Bronchial epithelial cell (primary cell): ENCODE data around the gene ADAMTS17. TPM values are rescaled to one million over a fixed set of nuclear protein-coding genes. Genes with fewer than 3 reads are reported as not detected.

Experiments
- DNase-seq: peaks from one replicate; pipeline ENCODE4 v3.0.0-alpha.2; 2010; ENCODE audit warnings: low read depth
- FAIRE-seq: peaks from 2 replicates; lab custom pipeline; 2011; peaks lifted over from hg19 to GRCh38; lab: Jason Lieb, UNC
- H3K27me3 ChIP-seq: 2 replicates; pipeline ENCODE4 v1.5.1; 2011; ENCODE audit warnings: low read length; ENCODE audit not compliant: control insufficient read depth, insufficient read depth
- H3K36me3 ChIP-seq: 2 replicates; pipeline ENCODE4 v1.5.1; 2011; ENCODE audit warnings: low read length; ENCODE audit not compliant: control insufficient read depth, insufficient read depth
- H3K4me3 ChIP-seq: 2 replicates; pipeline ENCODE4 v1.5.1; 2011; ENCODE audit warnings: mild to moderate bottlenecking, low read depth, low read length, control low read depth
- CTCF ChIP-seq: IDR thresholded peaks from 2 replicates; pipeline ENCODE4 v1.5.1; 2011; ENCODE audit warnings: mild to moderate bottlenecking, moderate library complexity, low read length, control low read depth, inconsistent platforms; ENCODE audit not compliant: insufficient read depth, severe bottlenecking
- total RNA-seq: library from RNA; depleted of rRNA; stranded (reverse); fragments of >200 nt; gene quantifications from 2 replicates; pipeline ENCODE4 v1.2.1, GENCODE V29; 2014

The ADAMTS17 gene
- total RNA-seq, 1 donor from 2014 or later, result 1.1 TPM

- TF ChIP-seq CTCF, result no peak
- no peak for FAIRE-seq
Measured at GRCh38 chr15:100298257-100298656, 43.5 kb downstream of the ADAMTS17 start.

GRCh38 chr15:100297812-100298211 lies 44.0 kb downstream of the ADAMTS17 start:
- Histone ChIP-seq H3K36me3 (no peaks in the 10 kb centered on the region), H3K27me3 (no peaks in the 10 kb centered on the region), H3K4me3 (no peak overlapping the region)
- FAIRE-seq (no peak), DNase-seq (no peak)
- no peak for TF ChIP-seq CTCF

More at GRCh38 chr15:100298257-100298656, 43.5 kb downstream of the ADAMTS17 start:
- Histone ChIP-seq H3K27me3 (no peaks in the 10 kb centered on the region), H3K36me3 (no peaks in the 10 kb centered on the region), H3K4me3 (no peak overlapping the region)
- no peak for DNase-seq

- DNase-seq (no peak), FAIRE-seq (no peak)
- H3K4me3 ChIP-seq, result no peak overlapping the region
- no peaks in the 10 kb centered on the region for H3K36me3 ChIP-seq
- no peak for TF ChIP-seq CTCF
- no peaks in the 10 kb centered on the region for H3K27me3 ChIP-seq
Measured at GRCh38 chr15:100295939-100296565, 45.7 kb downstream of the ADAMTS17 start.

GRCh38 chr15:100292010-100292409 lies 49.8 kb downstream of the ADAMTS17 start:
- Histone ChIP-seq H3K36me3 (no peaks in the 10 kb centered on the region), H3K27me3 (no peaks in the 10 kb centered on the region), H3K4me3 (no peak overlapping the region)
- no peak for FAIRE-seq
- no peak for DNase-seq
- no peak for TF ChIP-seq CTCF

GRCh38 chr15:100291106-100291505 lies 50.7 kb downstream of the ADAMTS17 start:
- DNase-seq, result peak; percentile 40
- Histone ChIP-seq H3K36me3 (no peaks in the 10 kb centered on the region), H3K4me3 (no peak overlapping the region), H3K27me3 (no peaks in the 10 kb centered on the region)
- FAIRE-seq, result no peak
- TF ChIP-seq CTCF, result no peak

GRCh38 chr15:100285641-100286295 lies 56.0 kb downstream of the ADAMTS17 start:
- no peak overlapping the region for H3K4me3 ChIP-seq
- no peaks in the 10 kb centered on the region for H3K27me3 ChIP-seq
- no peak for DNase-seq
- FAIRE-seq, result peak; percentile 80
- no peaks in the 10 kb centered on the region for H3K36me3 ChIP-seq
- no peak for TF ChIP-seq CTCF
